Hepatocyte (in vitro differentiated cells): ENCODE data around the gene SNX9. TPM values are rescaled to one million over a fixed set of nuclear protein-coding genes. Genes with fewer than 3 reads are reported as not detected.

Experiments used
- DNase-seq: peaks from one replicate; pipeline ENCODE4 v3.0.0-alpha.2; 2016; ENCODE audit warnings: low spot score
- H2AFZ ChIP-seq: fragments of 200-600 bp; sonication (generic); 2 replicates; pipeline ENCODE4 v1.6.0; 2016; ENCODE audit warnings: antibody characterized with exemption, mild to moderate bottlenecking
- H3K27ac ChIP-seq: fragments of 200-600 bp; sonication (generic); 2 replicates; pipeline ENCODE4 v1.5.1; 2016; ENCODE audit warnings: mild to moderate bottlenecking
- H3K27me3 ChIP-seq: fragments of 200-600 bp; sonication (generic); 2 replicates; pipeline ENCODE4 v1.6.1; 2016
- H3K36me3 ChIP-seq: fragments of 200-600 bp; sonication (generic); replicated peaks from 2 replicates; pipeline ENCODE4 v1.5.1; 2016; ENCODE audit warnings: low read depth; ENCODE audit not compliant: insufficient read depth
- H3K4me1 ChIP-seq: fragments of 200-600 bp; sonication (generic); 2 replicates; pipeline ENCODE4 v1.5.1; 2016; ENCODE audit warnings: mild to moderate bottlenecking, moderate library complexity; ENCODE audit not compliant: insufficient read depth
- H3K4me2 ChIP-seq: fragments of 200-600 bp; sonication (generic); 2 replicates; pipeline ENCODE4 v1.6.0; 2016
- H3K4me3 ChIP-seq: fragments of 200-600 bp; sonication (generic); 2 replicates; pipeline ENCODE4 v1.5.1; 2016; ENCODE audit warnings: mild to moderate bottlenecking
- H3K79me2 ChIP-seq: fragments of 200-600 bp; sonication (generic); 2 replicates; pipeline ENCODE4 v1.6.0; 2017; ENCODE audit warnings: mild to moderate bottlenecking
- H3K9me2 ChIP-seq: fragments of 200-600 bp; sonication (generic); replicated peaks from 2 replicates; pipeline ENCODE4 v1.6.0; 2017; ENCODE audit warnings: mild to moderate bottlenecking; ENCODE audit not compliant: insufficient read depth
- H3K9me3 ChIP-seq: fragments of 200-600 bp; sonication (generic); 2 replicates; pipeline ENCODE4 v1.5.1; 2016; ENCODE audit warnings: low read depth, mild to moderate bottlenecking
- H4K20me1 ChIP-seq: fragments of 200-600 bp; sonication (generic); 2 replicates; pipeline ENCODE4 v1.6.0; 2016; ENCODE audit warnings: mild to moderate bottlenecking; ENCODE audit not compliant: insufficient read depth, poor library complexity, severe bottlenecking
- CTCF ChIP-seq: fragments of 200-600 bp; sonication (generic); IDR thresholded peaks from 2 replicates; pipeline ENCODE4 v1.5.1; 2016; ENCODE audit warnings: antibody characterized with exemption, mild to moderate bottlenecking; ENCODE audit not compliant: poor library complexity
- EZH2 ChIP-seq: fragments of 200-600 bp; sonication (generic); IDR thresholded peaks from 2 replicates; pipeline ENCODE4 v1.6.1; 2016; ENCODE audit warnings: antibody characterized with exemption, mild to moderate bottlenecking, borderline replicate concordance
- EZH2phosphoT487 ChIP-seq: fragments of 200-600 bp; sonication (generic); IDR thresholded peaks from one replicate; pipeline ENCODE4 v1.6.1; 2018; ENCODE audit warnings: antibody characterized with exemption, mild to moderate bottlenecking, low read depth, moderate library complexity; ENCODE audit not compliant: unreplicated experiment, severe bottlenecking
- WGBS: methylation state at CpG from one replicate; pipeline ENCODE4 v1.1.6; 2016; ENCODE audit warnings: low lambda C conversion rate; ENCODE audit errors: missing lambda C conversion rate; 5-methylcytosine and 5-hydroxymethylcytosine counted together
- polyA plus RNA-seq: library from polyadenylated mRNA; unstranded; fragments of >200 nt; fragmentation: Nextera tagmentation; extraction: Ambion mirVana; gene quantifications from 2 replicates; pipeline ENCODE4 v1.2.1, GENCODE V29; 2016
- total RNA-seq: library from RNA; depleted of rRNA; stranded (reverse); fragments of >200 nt; gene quantifications from 2 replicates; pipeline ENCODE4 v1.2.3, GENCODE V29; 2014

The SNX9 gene
- total and polyA plus RNA-seq, 2 experiments from 2014 or later, result 34.1 to 34.7 TPM

DNA sequence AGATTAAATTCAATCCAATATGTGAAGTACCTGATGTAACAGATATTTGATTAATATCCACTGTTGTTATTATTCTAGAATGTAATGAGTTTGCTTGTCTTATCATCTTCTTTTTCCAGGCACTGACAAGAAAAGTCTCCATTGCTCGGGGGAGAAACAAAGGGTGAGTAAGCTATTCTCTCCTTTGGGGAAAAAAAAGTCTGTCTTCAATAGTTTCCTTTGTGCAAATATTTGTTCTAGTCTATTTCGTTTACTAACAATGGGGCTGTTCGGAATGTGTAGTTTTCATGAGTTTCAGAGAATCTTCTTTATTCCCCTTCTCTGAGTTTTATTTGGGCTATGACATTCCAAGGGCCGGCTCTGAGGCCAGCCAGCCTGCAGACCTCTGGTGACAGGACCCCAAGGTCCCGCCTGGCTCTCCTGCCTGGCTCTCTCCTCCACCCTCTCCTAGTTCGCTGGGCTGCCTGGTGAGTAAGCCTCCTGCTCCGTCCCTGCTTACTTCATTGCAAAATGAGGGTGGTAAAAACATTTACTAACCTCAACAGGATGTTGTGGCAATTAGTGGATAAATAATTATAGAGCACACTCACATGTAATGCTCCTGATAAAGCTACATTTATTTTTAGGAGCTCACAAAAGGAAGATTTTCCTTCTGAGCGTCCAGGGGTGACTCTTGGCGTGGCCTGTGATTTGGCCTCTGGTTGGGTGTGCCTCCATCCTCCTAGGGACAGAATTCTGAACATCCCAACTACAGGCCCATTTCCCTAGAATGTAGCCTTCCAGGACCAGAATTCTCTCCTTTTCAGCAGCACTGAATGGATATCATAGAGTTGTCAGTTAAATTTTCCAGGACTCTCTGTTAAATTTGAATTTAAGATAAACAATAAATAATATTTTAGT is 43.1 kb upstream of the SNX9 start:
- Histone ChIP-seq H3K27ac (peak overlapping the region; percentile 33), H3K4me1 (no peaks in the 10 kb centered on the region), H3K4me3 (no peak overlapping the region), H2AFZ (peak overlapping the region; percentile 20), H3K79me2 (no peaks in the 10 kb centered on the region), H3K27me3 (no peaks in the 10 kb centered on the region), H4K20me1 (no peaks in the 10 kb centered on the region), H3K36me3 (no peaks in the 10 kb centered on the region), H3K4me2 (peak overlapping the region; percentile 11), H3K9me2 (no peaks in the 10 kb centered on the region), H3K9me3 (no peaks in the 10 kb centered on the region)
- no peak for DNase-seq
- TF ChIP-seq EZH2phosphoT487 (no peak), CTCF (no peak), EZH2 (no peak)
- 57% methylated on average over 9 of the region's 9 CpGs for WGBS

DNA sequence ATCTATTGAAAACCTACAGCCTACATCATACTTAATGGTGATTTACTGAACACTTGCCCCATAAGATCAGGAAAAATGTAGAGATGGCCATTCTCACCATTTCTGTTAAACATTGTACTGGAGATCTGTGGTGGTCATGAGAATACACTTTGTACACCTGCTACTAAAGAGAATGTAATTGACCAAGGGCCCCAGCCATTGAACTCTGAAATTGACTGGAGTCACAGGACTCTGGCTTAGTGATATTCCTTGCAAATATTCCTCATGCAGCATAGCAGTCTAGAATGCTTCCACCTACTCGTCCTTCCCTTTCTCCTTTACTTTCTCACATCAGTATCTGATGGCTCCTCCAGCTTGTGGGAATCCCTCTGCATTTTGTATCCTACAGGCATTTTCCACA is 37.4 kb upstream of the SNX9 start:
- Histone ChIP-seq H3K79me2 (no peaks in the 10 kb centered on the region), H3K4me1 (no peaks in the 10 kb centered on the region)

DNA sequence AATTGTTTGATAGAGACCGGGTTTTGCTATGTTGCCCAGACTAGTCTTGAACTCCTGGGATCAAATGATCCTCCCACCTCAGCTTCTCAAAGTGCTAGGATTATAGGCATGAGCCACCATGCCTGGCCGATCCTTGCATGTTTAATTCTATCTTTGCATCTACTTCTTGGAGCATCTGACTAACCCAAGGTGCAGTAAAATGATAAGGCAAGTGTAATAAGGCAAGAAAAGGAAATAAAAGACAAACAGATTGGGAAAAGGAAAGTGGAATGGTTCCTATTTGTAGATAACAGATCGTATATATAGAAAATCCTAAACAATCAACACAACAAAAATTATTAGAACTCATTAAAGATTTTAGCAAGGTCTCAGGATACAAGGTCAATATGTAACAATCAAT is 36.8 kb upstream of the SNX9 start:
- Histone ChIP-seq H3K27me3 (no peaks in the 10 kb centered on the region), H3K9me3 (no peaks in the 10 kb centered on the region), H3K4me3 (no peak overlapping the region), H3K79me2 (no peaks in the 10 kb centered on the region), H3K36me3 (no peaks in the 10 kb centered on the region), H3K4me2 (no peak overlapping the region), H3K9me2 (no peaks in the 10 kb centered on the region), H4K20me1 (no peaks in the 10 kb centered on the region), H3K4me1 (no peaks in the 10 kb centered on the region), H3K27ac (no peak overlapping the region), H2AFZ (no peak overlapping the region)
- TF ChIP-seq EZH2 (no peak), EZH2phosphoT487 (no peak), CTCF (no peak)
- DNase-seq, result no peak
- WGBS, result 92% methylated on average over 3 of the region's 3 CpGs

More for the DNA sequence above, 37.4 kb upstream of the SNX9 start:
- DNase-seq, result no peak
- H2AFZ ChIP-seq, result no peak overlapping the region
- no peaks in the 10 kb centered on the region for H3K27me3 ChIP-seq
- H3K4me3 ChIP-seq, result no peak overlapping the region
- H3K9me2 ChIP-seq, result no peaks in the 10 kb centered on the region
- H3K36me3 ChIP-seq, result no peaks in the 10 kb centered on the region
- no peaks in the 10 kb centered on the region for H4K20me1 ChIP-seq
- H3K4me2 ChIP-seq, result no peak overlapping the region
- no peak overlapping the region for H3K27ac ChIP-seq
- 83% methylated on average over 1 of the region's 1 CpG for WGBS
- H3K9me3 ChIP-seq, result no peaks in the 10 kb centered on the region
- TF ChIP-seq EZH2 (no peak), EZH2phosphoT487 (no peak), CTCF (no peak)
